WTC11 (cell line): ENCODE measurements around the gene CSRP3. TPM values are rescaled to one million over a fixed set of nuclear protein-coding genes. Genes with fewer than 3 reads are reported as not detected.

Source experiments
- ATAC-seq: fragments of 200-7000 bp; cut with Tn5 transposase; 2 replicates; pipeline ENCODE4 v1.10.0; 2021; ENCODE audit warnings: mild to moderate bottlenecking, moderate library complexity
- CTCF ChIA-PET: fragments of 300-600 bp; sonication (Branson Sonifier 250); formaldehyde crosslinking; loops from one replicate; lab custom pipeline; 2021; ENCODE audit warnings: antibody characterized with exemption; lab: Charles Lee
- POLR2A ChIA-PET: fragments of 350-600 bp; sonication (Branson Sonifier 250); formaldehyde crosslinking; loops from one replicate; lab custom pipeline; 2021; ENCODE audit warnings: antibody characterized with exemption; lab: Charles Lee
- DNase-seq: peaks from one replicate; pipeline ENCODE4 v3.0.0; 2021; ENCODE audit warnings: low spot score
- H3K27ac Mint-ChIP-seq: 2 replicates; pipeline ENCODE4 v1.8.0; 2021; ENCODE audit warnings: mixed read lengths
- H3K27me3 Mint-ChIP-seq: 2 replicates; pipeline ENCODE4 v1.8.0; 2021; ENCODE audit warnings: low read depth, mild to moderate bottlenecking, moderate library complexity, mixed read lengths
- H3K36me3 Mint-ChIP-seq: 2 replicates; pipeline ENCODE4 v1.8.0; 2021; ENCODE audit warnings: mixed read lengths
- H3K4me1 Mint-ChIP-seq: 2 replicates; pipeline ENCODE4 v1.8.0; 2022; ENCODE audit warnings: mixed read lengths
- H3K4me3 Mint-ChIP-seq: 2 replicates; pipeline ENCODE4 v1.8.0; 2021; ENCODE audit warnings: mild to moderate bottlenecking, moderate library complexity, mixed read lengths
- H3K9me3 Mint-ChIP-seq: 2 replicates; pipeline ENCODE4 v1.8.0; 2021; ENCODE audit warnings: mixed read lengths
- FOXK1 ChIP-seq: sonication (generic); formaldehyde crosslinking; IDR thresholded peaks from 2 replicates; pipeline ENCODE4 v1.8.0; 2022; ENCODE audit warnings: mild to moderate bottlenecking, moderate library complexity, missing genetic modification reagents
- JAZF1 ChIP-seq: fragments of 250-450 bp; sonication (Bioruptor Pico); IDR thresholded peaks from 2 replicates; pipeline ENCODE4 v1.9.0; 2021; ENCODE audit warnings: moderate library complexity, mild to moderate bottlenecking, inconsistent platforms
- NFYB ChIP-seq: sonication (generic); formaldehyde crosslinking; conservative IDR thresholded peaks from 2 replicates; pipeline ENCODE4 v1.8.0; 2022; ENCODE audit warnings: low read depth, missing genetic modification reagents
- PRRX2 ChIP-seq: fragments of 250-450 bp; sonication (Bioruptor Pico); IDR thresholded peaks from 2 replicates; pipeline ENCODE4 v1.8.0; 2021; ENCODE audit warnings: mild to moderate bottlenecking
- ZNF121 ChIP-seq: sonication (generic); formaldehyde crosslinking; IDR thresholded peaks from 2 replicates; pipeline ENCODE4 v1.8.0; 2023; ENCODE audit warnings: missing genetic modification reagents
- ZNF317 ChIP-seq: sonication (generic); formaldehyde crosslinking; IDR thresholded peaks from 2 replicates; pipeline ENCODE4 v1.8.1; 2023; ENCODE audit warnings: low read depth, mild to moderate bottlenecking, moderate library complexity, missing genetic modification reagents, borderline replicate concordance
- ZNF671 ChIP-seq: fragments of 250-450 bp; sonication (Bioruptor Pico); IDR thresholded peaks from 2 replicates; pipeline ENCODE4 v1.8.0; 2021; ENCODE audit warnings: mild to moderate bottlenecking
- total RNA-seq: library from RNA; stranded (reverse); gene quantifications from 3 replicates; pipeline ENCODE4 v1.2.3, GENCODE V29; 2021
- TF ChIP-seq, protein P1 (sequence below): sonication (generic); formaldehyde crosslinking; IDR thresholded peaks from 2 replicates; pipeline ENCODE4 v1.8.1; 2023; ENCODE audit warnings: mild to moderate bottlenecking, missing genetic modification reagents
- TF ChIP-seq, protein P2 (sequence below): sonication (generic); formaldehyde crosslinking; IDR thresholded peaks from 2 replicates; pipeline ENCODE4 v1.8.1; 2022; ENCODE audit warnings: mild to moderate bottlenecking, missing genetic modification reagents, moderate library complexity, borderline replicate concordance
- TF ChIP-seq, protein P3 (sequence below): sonication (generic); formaldehyde crosslinking; IDR thresholded peaks from 2 replicates; pipeline ENCODE4 v1.8.1; 2023; ENCODE audit warnings: mild to moderate bottlenecking, moderate library complexity, missing genetic modification reagents
- TF ChIP-seq, protein P4 (sequence below): sonication (generic); formaldehyde crosslinking; IDR thresholded peaks from 2 replicates; pipeline ENCODE4 v1.8.1; 2023; ENCODE audit warnings: mild to moderate bottlenecking, missing genetic modification reagents, moderate library complexity
- TF ChIP-seq, protein P5 (sequence below): fragments of 250-450 bp; sonication (Bioruptor Pico); IDR thresholded peaks from 2 replicates; pipeline ENCODE4 v2.1.2; 2022; ENCODE audit warnings: mild to moderate bottlenecking, moderate library complexity
- TF ChIP-seq, protein P6 (sequence below): sonication (generic); formaldehyde crosslinking; IDR thresholded peaks from 2 replicates; pipeline ENCODE4 v1.8.0; 2023; ENCODE audit warnings: missing genetic modification reagents, mild to moderate bottlenecking, borderline replicate concordance

Gene CSRP3
- total RNA-seq, 1 experiment from 2014 or later = not detected

DNA sequence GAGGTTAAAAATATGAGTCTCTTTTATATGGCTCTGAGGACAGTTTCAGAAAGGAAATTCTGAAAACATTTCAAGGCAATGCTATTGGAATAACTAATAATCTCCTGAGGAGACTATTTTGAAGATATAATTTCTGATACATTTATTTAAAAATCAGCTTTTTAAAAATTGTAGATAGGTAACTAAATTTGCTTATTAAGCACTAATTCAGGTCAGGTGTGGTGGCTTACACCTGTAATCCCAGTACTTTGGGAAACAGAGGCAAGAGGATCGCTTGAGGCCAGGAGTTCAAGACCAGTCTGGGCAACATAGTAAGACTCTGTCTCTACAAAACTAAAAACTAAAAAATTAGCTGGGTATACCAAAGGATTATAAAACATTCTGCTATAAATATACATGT is 67.8 kb downstream of the CSRP3 start:
- TF ChIP-seq, protein P1, sequence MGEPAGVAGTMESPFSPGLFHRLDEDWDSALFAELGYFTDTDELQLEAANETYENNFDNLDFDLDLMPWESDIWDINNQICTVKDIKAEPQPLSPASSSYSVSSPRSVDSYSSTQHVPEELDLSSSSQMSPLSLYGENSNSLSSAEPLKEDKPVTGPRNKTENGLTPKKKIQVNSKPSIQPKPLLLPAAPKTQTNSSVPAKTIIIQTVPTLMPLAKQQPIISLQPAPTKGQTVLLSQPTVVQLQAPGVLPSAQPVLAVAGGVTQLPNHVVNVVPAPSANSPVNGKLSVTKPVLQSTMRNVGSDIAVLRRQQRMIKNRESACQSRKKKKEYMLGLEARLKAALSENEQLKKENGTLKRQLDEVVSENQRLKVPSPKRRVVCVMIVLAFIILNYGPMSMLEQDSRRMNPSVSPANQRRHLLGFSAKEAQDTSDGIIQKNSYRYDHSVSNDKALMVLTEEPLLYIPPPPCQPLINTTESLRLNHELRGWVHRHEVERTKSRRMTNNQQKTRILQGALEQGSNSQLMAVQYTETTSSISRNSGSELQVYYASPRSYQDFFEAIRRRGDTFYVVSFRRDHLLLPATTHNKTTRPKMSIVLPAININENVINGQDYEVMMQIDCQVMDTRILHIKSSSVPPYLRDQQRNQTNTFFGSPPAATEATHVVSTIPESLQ (CRISPR knock-in tag) = no peak
- TF ChIP-seq, protein P2, sequence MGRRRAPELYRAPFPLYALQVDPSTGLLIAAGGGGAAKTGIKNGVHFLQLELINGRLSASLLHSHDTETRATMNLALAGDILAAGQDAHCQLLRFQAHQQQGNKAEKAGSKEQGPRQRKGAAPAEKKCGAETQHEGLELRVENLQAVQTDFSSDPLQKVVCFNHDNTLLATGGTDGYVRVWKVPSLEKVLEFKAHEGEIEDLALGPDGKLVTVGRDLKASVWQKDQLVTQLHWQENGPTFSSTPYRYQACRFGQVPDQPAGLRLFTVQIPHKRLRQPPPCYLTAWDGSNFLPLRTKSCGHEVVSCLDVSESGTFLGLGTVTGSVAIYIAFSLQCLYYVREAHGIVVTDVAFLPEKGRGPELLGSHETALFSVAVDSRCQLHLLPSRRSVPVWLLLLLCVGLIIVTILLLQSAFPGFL (CRISPR knock-in tag) = no peak
- TF ChIP-seq, protein P3, sequence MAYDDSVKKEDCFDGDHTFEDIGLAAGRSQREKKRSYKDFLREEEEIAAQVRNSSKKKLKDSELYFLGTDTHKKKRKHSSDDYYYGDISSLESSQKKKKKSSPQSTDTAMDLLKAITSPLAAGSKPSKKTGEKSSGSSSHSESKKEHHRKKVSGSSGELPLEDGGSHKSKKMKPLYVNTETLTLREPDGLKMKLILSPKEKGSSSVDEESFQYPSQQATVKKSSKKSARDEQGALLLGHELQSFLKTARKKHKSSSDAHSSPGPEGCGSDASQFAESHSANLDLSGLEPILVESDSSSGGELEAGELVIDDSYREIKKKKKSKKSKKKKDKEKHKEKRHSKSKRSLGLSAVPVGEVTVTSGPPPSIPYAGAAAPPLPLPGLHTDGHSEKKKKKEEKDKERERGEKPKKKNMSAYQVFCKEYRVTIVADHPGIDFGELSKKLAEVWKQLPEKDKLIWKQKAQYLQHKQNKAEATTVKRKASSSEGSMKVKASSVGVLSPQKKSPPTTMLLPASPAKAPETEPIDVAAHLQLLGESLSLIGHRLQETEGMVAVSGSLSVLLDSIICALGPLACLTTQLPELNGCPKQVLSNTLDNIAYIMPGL (CRISPR knock-in tag) = no peak
- TF ChIP-seq, protein P4, sequence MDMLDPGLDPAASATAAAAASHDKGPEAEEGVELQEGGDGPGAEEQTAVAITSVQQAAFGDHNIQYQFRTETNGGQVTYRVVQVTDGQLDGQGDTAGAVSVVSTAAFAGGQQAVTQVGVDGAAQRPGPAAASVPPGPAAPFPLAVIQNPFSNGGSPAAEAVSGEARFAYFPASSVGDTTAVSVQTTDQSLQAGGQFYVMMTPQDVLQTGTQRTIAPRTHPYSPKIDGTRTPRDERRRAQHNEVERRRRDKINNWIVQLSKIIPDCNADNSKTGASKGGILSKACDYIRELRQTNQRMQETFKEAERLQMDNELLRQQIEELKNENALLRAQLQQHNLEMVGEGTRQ (CRISPR knock-in tag) = no peak
- TF ChIP-seq ZNF317 (CRISPR knock-in tag) = no peak
- no peak for TF ChIP-seq JAZF1 (CRISPR knock-in tag)
- TF ChIP-seq, protein P5, sequence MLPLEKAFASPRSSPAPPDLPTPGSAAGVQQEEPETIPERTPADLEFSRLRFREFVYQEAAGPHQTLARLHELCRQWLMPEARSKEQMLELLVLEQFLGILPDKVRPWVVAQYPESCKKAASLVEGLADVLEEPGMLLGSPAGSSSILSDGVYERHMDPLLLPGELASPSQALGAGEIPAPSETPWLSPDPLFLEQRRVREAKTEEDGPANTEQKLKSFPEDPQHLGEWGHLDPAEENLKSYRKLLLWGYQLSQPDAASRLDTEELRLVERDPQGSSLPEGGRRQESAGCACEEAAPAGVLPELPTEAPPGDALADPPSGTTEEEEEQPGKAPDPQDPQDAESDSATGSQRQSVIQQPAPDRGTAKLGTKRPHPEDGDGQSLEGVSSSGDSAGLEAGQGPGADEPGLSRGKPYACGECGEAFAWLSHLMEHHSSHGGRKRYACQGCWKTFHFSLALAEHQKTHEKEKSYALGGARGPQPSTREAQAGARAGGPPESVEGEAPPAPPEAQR = no peak
- no peak for TF ChIP-seq ZNF121
- TF ChIP-seq PRRX2 (CRISPR knock-in tag) = no peak
- no peak for TF ChIP-seq NFYB (CRISPR knock-in tag)
- TF ChIP-seq FOXK1 (CRISPR knock-in tag) = no peak
- TF ChIP-seq, protein P6, sequence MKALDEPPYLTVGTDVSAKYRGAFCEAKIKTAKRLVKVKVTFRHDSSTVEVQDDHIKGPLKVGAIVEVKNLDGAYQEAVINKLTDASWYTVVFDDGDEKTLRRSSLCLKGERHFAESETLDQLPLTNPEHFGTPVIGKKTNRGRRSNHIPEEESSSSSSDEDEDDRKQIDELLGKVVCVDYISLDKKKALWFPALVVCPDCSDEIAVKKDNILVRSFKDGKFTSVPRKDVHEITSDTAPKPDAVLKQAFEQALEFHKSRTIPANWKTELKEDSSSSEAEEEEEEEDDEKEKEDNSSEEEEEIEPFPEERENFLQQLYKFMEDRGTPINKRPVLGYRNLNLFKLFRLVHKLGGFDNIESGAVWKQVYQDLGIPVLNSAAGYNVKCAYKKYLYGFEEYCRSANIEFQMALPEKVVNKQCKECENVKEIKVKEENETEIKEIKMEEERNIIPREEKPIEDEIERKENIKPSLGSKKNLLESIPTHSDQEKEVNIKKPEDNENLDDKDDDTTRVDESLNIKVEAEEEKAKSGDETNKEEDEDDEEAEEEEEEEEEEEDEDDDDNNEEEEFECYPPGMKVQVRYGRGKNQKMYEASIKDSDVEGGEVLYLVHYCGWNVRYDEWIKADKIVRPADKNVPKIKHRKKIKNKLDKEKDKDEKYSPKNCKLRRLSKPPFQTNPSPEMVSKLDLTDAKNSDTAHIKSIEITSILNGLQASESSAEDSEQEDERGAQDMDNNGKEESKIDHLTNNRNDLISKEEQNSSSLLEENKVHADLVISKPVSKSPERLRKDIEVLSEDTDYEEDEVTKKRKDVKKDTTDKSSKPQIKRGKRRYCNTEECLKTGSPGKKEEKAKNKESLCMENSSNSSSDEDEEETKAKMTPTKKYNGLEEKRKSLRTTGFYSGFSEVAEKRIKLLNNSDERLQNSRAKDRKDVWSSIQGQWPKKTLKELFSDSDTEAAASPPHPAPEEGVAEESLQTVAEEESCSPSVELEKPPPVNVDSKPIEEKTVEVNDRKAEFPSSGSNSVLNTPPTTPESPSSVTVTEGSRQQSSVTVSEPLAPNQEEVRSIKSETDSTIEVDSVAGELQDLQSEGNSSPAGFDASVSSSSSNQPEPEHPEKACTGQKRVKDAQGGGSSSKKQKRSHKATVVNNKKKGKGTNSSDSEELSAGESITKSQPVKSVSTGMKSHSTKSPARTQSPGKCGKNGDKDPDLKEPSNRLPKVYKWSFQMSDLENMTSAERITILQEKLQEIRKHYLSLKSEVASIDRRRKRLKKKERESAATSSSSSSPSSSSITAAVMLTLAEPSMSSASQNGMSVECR (CRISPR knock-in tag) = no peak
- no peak for TF ChIP-seq ZNF671
- Mint-ChIP-seq H3K27me3 (no peaks in the 10 kb centered on the region; the same call in 1 of the 2 replicates), H3K36me3 (peaks cover 65% of the 10 kb centered on the region), H3K4me3 (no peak overlapping the region), H3K4me1 (no peaks in the 10 kb centered on the region), H3K9me3 (peaks cover 57% of the 10 kb centered on the region), H3K27ac (no peak overlapping the region)
- CTCF ChIA-PET = no interaction called here
- DNase-seq (no peak), ATAC-seq (no peak)
- POLR2A ChIA-PET = no interaction called here

Other genes with a start within 250 kb of the CSRP3 start
- gene MRGPRX2, start 141.3 kb downstream of the CSRP3 start, total RNA-seq = not detected in 3 replicates
- gene ZDHHC13, start 84.8 kb downstream of the CSRP3 start, total RNA-seq = 19.4 to 23.6 TPM (median 20.9 TPM) in 3 replicates
- 8.5 to 10.7 TPM (median 10.4 TPM) in 3 replicates for gene E2F8, start 39.0 kb upstream of the CSRP3 start, total RNA-seq